AG08396 (cell line): ENCODE measurements around the gene OR12D1.
"Not testable (repeated sequence)": the region's sequence is repeated elsewhere in the genome, so short reads cannot be mapped to it uniquely, and the experiment has no call there.

Experiments used
- DNase-seq: peaks from one replicate; pipeline ENCODE4 v3.0.0; 2012; ENCODE audit warnings: low spot score, mixed read lengths

Gene OR12D1

GRCh38 chr6:29414588-29414987 lies at the start of gene OR12D1:
Gene OR12D1 (plus strand): TSS chr6:29414928.
- no peak for DNase-seq

GRCh38 chr6:29368765-29369164 lies 46.0 kb upstream of the OR12D1 start, which contains the start of gene OR5V1:
Gene OR5V1 (minus strand): TSS chr6:29368865. CDS start chr6:29356195, 12,670 bp downstream.
- no peak for DNase-seq

DNA sequence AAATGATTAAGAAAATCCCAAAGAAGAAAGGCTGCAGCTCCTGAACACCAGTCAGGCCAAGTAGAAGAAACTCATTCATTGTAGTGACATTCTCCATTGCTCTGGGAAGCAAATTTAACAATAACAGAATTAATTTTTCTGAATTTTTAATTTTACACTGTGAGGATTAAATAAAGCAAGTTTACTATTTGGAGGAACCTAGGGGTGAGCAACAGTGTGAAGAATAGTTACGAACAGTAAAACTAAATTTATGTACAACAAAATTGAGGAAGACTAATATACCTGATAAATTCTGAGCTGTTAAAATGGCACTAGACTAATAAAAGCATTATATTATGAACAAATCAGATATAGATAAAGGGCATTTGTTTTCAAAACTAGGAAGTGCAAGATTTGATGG lies 39.5 kb upstream of the OR12D1 start, which contains the start of gene OR12D3:
Gene OR12D3, minus strand, starts transcription at position 101 of the 400 bp plus-strand sequence. Its CDS starts 4 bp downstream, at position 97.
- no peak for DNase-seq

DNA sequence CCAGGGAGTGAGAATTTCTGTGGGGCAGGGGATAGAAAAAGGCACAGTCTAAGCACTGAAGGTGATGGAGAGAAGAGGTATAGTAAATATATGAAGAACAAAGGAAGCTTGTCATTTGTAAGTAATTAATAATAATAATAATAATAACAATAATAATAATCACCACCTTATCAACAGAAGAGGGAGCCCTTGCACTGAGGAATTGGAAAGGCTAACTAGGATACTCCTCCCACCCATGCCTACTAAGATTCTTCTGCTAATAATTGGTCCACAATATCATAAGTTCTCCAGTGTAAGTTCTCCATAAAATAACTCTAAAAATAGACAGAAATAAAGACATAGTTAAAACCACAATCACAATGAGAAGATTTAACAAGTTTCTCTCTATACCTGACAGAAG lies 38.7 kb upstream of the OR12D1 start:
- DNase-seq: no peak

DNA sequence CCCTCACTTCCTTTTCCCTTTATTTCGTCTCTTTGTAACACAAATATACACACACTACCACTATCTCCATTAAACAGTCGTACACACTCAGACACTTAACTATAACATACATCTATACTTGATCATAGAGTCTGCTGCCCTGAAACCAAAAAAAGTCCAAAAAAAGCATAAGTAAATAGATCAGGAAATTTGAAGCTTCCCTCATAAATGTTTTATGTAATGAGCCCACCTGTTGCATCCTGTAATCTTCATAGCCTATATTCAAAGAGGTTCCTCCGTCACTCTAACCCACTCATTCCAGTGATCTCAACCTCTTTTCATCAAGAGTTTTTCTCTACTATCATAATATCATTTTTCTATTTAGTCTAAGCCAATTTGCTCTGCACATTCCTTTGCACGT lies 26.2 kb upstream of the OR12D1 start:
- no peak for DNase-seq

DNA sequence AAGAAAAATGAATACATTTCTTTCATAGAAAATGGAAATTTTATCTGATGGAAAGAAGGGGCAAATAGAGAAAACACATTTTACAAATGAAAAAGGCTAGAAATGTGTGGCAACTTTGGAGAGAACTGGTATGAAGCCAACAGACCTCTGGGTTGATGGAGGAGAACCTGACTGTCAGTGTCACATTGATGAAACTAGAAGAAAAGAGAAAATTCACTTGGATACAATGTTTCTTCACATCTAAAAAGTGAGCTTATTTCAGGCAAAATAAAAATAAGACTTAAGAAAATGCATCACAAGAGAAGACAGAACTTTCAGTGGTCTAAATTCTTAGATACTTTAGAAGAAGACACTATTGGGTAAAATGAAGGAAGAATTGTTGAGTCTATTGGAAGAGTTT lies 19.4 kb upstream of the OR12D1 start, which contains the start of gene OR12D2:
Gene OR12D2, plus strand, starts transcription at position 301 of the 400 bp plus-strand sequence. CDS start 1,069 bp downstream, outside the sequence.
- DNase-seq: no peak

GRCh38 chr6:29399525-29399924 lies 15.2 kb upstream of the OR12D1 start:
- no peak for DNase-seq

- no peak for DNase-seq
These were observed 10.9 kb upstream of the OR12D1 start for GRCh38 chr6:29403801-29404200.

- DNase-seq: no peak
These were observed 4.8 kb downstream of the OR12D1 start for GRCh38 chr6:29419516-29419915.

DNA sequence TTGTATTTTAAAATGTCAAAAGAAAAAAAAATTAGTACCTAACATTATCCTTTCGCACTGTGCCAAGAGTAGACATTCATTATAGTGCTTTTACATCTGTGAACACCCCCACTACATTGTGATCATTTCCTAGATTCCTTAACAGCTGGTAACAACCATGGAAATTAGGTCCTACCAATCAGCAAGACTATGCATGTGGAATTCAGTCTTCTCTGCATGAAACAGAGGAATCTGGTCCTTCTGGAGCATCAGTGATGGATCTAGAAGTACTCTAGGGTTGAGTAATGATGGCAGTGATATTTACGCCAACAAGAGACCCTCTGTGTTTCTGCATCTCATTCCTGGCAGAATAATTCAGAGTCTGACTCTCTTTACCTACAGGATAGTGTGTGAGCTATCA lies 9.4 kb downstream of the OR12D1 start:
- no peak for DNase-seq

DNA sequence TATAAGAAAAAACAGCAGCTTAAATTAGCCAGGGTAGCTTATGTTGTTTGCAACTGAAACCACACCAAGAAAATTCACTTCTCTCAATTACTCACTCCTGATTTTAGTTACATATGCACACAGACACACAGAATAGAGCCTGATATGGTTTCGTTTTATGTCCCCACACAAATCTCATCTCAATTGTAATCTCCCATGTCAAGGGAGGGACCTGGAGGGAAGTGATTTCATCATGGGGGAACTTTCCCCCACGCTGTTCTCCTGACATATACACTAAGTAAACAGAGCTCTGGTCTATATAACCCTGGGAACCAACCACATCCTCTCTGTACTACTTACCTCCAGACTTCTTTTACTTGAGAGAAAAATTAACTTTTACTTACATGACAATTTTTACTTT lies 9.8 kb downstream of the OR12D1 start:
- DNase-seq: no peak

- no peak for DNase-seq
These were observed 10.3 kb downstream of the OR12D1 start for GRCh38 chr6:29425075-29425474.

- no peak for DNase-seq
These were observed 11.9 kb downstream of the OR12D1 start for GRCh38 chr6:29426654-29427053.

GRCh38 chr6:29436730-29437129 lies 22.0 kb downstream of the OR12D1 start:
- DNase-seq: not testable (repeated sequence)

GRCh38 chr6:29439006-29439405 lies 24.3 kb downstream of the OR12D1 start, which contains the start of gene OR10C1:
Gene OR10C1 (plus strand): TSS chr6:29439306. CDS start chr6:29440016, 710 bp downstream.
- DNase-seq: no peak

- no peak for DNase-seq
These were observed 28.0 kb downstream of the OR12D1 start for GRCh38 chr6:29442719-29443118.

DNA sequence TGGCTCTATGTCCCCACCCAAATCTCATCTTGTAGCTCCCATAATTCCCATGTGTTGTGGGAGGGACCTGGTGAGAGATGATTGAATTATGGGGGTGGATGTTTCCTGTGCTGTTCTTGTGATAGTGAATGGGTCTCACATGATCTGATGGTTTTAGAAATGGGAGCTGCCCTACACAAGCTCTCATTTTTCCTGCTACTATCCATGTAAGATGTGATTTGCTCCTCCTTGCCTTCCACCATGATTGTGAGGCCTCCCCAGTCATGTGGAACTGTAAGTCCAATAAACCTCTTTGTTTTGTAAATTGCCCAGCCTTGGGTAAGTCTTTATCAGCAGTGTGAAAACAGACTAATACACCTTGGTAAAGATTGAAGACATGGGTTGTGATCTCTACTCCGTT lies 29.3 kb downstream of the OR12D1 start:
- not testable (repeated sequence) for DNase-seq

DNA sequence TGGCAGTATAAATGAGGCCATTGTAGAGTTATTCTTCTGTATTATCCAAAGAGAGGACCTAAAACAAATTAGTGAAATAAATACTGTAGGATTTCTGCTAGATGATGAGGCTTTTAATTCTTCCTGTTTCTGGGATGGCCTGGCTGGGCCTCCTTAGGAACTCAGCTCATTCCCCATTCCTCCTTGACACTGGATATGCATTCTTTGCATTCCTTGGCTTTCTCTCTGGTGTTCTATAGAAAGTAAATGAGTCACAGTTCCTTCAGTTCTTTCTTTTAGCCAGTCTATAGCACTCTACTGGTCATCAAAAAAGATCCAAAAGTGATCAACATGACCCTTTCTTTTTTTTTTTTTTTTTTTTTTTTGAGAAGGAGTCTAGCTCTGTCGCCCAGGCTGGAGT lies 32.9 kb downstream of the OR12D1 start:
- no peak for DNase-seq

GRCh38 chr6:29451471-29452193 lies 36.9 kb downstream of the OR12D1 start:
- no peak for DNase-seq

DNA sequence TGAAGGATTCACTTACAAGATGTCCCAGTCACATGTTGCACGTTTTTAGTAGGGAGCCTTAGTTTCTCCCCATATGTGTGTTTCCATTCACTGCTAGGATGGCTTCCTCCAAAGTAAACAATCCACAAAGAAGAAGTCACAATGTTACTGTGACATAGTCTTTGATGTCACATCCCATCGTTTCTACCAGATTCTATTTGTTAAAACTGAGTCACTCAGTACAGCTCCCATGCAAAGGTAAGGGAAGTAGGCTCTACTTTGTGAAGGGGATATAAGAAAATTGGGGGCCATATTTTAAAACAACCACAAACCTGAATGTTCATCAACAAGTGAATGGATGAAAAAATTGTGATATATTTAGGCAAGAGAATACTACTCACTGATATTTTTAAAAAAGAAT lies 42.2 kb downstream of the OR12D1 start, which contains the start of the genes OR11A1 and OR2H1:
Gene OR11A1, minus strand, starts transcription at position 101 of the 400 bp plus-strand sequence. CDS start 29,430 bp downstream, outside the sequence.
Gene OR2H1, plus strand, starts transcription at position 185 of the 400 bp plus-strand sequence. CDS start 4,615 bp downstream, outside the sequence.
- no peak for DNase-seq

- no peak for DNase-seq
These were observed 46.5 kb downstream of the OR12D1 start for GRCh38 chr6:29461021-29461814.

GRCh38 chr6:29462022-29462421 lies 47.3 kb downstream of the OR12D1 start:
- no peak for DNase-seq

GRCh38 chr6:29465279-29465678 lies 50.6 kb downstream of the OR12D1 start:
- DNase-seq: no peak
